ENCODE measurements around the gene ATG14.
"Not testable (repeated sequence)": the region's sequence is repeated elsewhere in the genome, so short reads cannot be mapped to it uniquely, and the experiment has no call there.

Gene ATG14

GRCh38 chr14:55349565-55349964 lies 62.1 kb downstream of the ATG14 start:
- no peak for DNase-seq

- DNase-seq = no peak
These were observed 62.7 kb downstream of the ATG14 start for GRCh38 chr14:55348766-55349453.

- DNase-seq = no peak
These were observed 63.9 kb downstream of the ATG14 start for GRCh38 chr14:55347748-55348147.

- DNase-seq = no peak
These were observed 64.6 kb downstream of the ATG14 start for GRCh38 chr14:55347040-55347439.

GRCh38 chr14:55344582-55345163 lies 67.0 kb downstream of the ATG14 start:
- not testable (repeated sequence) for DNase-seq

GRCh38 chr14:55341781-55342180 lies 69.8 kb downstream of the ATG14 start:
- no peak for DNase-seq

GRCh38 chr14:55340482-55340881 lies 71.1 kb downstream of the ATG14 start:
- no peak for DNase-seq

GRCh38 chr14:55339770-55340169 lies 71.9 kb downstream of the ATG14 start:
- no peak for DNase-seq

- DNase-seq = no peak
These were observed 74.9 kb downstream of the ATG14 start for GRCh38 chr14:55336691-55337090.

GRCh38 chr14:55336162-55336561 lies 75.5 kb downstream of the ATG14 start:
- DNase-seq = no peak

GRCh38 chr14:55333711-55334485 lies 77.7 kb downstream of the ATG14 start:
- no peak for DNase-seq

GRCh38 chr14:55332654-55333570 lies 78.7 kb downstream of the ATG14 start:
- DNase-seq = no peak

GRCh38 chr14:55329999-55330710 lies 81.5 kb downstream of the ATG14 start:
- no peak for DNase-seq

GRCh38 chr14:55328317-55328716 lies 83.3 kb downstream of the ATG14 start:
- DNase-seq = no peak

GRCh38 chr14:55327179-55327578 lies 84.5 kb downstream of the ATG14 start:
- no peak for DNase-seq

GRCh38 chr14:55324812-55325211 lies 86.8 kb downstream of the ATG14 start:
- DNase-seq = no peak

GRCh38 chr14:55323910-55324309 lies 87.7 kb downstream of the ATG14 start:
- no peak for DNase-seq

- DNase-seq = no peak
These were observed 92.9 kb downstream of the ATG14 start for GRCh38 chr14:55318694-55319093.

- no peak for DNase-seq
These were observed 93.9 kb downstream of the ATG14 start for GRCh38 chr14:55317542-55318306.

GRCh38 chr14:55316564-55316963 lies 95.1 kb downstream of the ATG14 start:
- no peak for DNase-seq
